H1 (cell line): Measurements from ENCODE around the gene RAB1B. TPM values are rescaled to one million over a fixed set of nuclear protein-coding genes. Genes with fewer than 3 reads are reported as not detected.
A peak's percentile ranks its signal among the peaks of the same experiment; 100 is the strongest.

Experiments
- BRCA1 ChIP-seq: IDR thresholded peaks from 2 replicates; pipeline ENCODE4 v1.6.1; 2012; ENCODE audit warnings: low read depth, low read length, improper control_type of control experiment
- CEBPB ChIP-seq: IDR thresholded peaks from 2 replicates; pipeline ENCODE4 v1.6.1; 2012; ENCODE audit warnings: low read depth, low read length
- CREB1 ChIP-seq: IDR thresholded peaks from 2 replicates; pipeline ENCODE4 v1.6.1; 2012; ENCODE audit warnings: inconsistent platforms
- EP300 ChIP-seq, 2 experiments: IDR thresholded peaks; 1 replicate in 1 of 2; 2 replicates in 1 of 2; pipeline ENCODE4 v1.6.1; 2011 to 2012; ENCODE audit warnings: low read depth in 2 of 2, low read length in 2 of 2, mild to moderate bottlenecking in 2 of 2, borderline replicate concordance in 1 of 2, inconsistent platforms in 1 of 2, moderate library complexity in 1 of 2
- EZH2 ChIP-seq: fragments of 200-600 bp; sonication (generic); IDR thresholded peaks from 2 replicates; pipeline ENCODE4 v1.7.1; 2012; ENCODE audit warnings: low read depth, mild to moderate bottlenecking, moderate library complexity, low read length, inconsistent platforms; ENCODE audit not compliant: severe bottlenecking
- HDAC2 ChIP-seq, 2 experiments: fragments of 300-600 bp in 1 of 2; sonication (generic) in 1 of 2; IDR thresholded peaks; 2 replicates each; pipeline ENCODE4 v1.6.1; 2011 to 2012; ENCODE audit warnings: low read depth in 2 of 2, low read length in 2 of 2, mild to moderate bottlenecking in 2 of 2, moderate library complexity in 2 of 2, borderline replicate concordance in 1 of 2, inconsistent platforms in 1 of 2
- HDAC6 ChIP-seq: IDR thresholded peaks from one replicate; pipeline ENCODE4 v1.7.1; 2012; ENCODE audit warnings: low read depth, mild to moderate bottlenecking, inconsistent platforms, low read length, moderate library complexity
- PHF8 ChIP-seq: fragments of 200-600 bp; sonication (generic); conservative IDR thresholded peaks from 2 replicates; pipeline ENCODE4 v1.7.1; 2012; ENCODE audit warnings: low read depth, mild to moderate bottlenecking, inconsistent platforms, low read length, moderate library complexity
- POLR2A ChIP-seq, 2 experiments: IDR thresholded peaks; 1 replicate in 1 of 2; 2 replicates in 1 of 2; pipeline ENCODE4 v1.6.1; 2011; ENCODE audit warnings: low read depth in 2 of 2, low read length in 2 of 2, mild to moderate bottlenecking in 2 of 2; ENCODE audit errors: control extremely low read depth in 1 of 2
- POLR2AphosphoS5 ChIP-seq: IDR thresholded peaks from 2 replicates; pipeline ENCODE4 v1.6.1; 2011; ENCODE audit warnings: low read depth, low read length
- RBBP5 ChIP-seq: IDR thresholded peaks from 2 replicates; pipeline ENCODE4 v1.7.1; 2012; ENCODE audit warnings: low read depth, mild to moderate bottlenecking, inconsistent platforms, low read length, moderate library complexity, borderline replicate concordance
- RXRA ChIP-seq: IDR thresholded peaks from 2 replicates; pipeline ENCODE4 v1.6.1; 2011; ENCODE audit warnings: low read depth, mild to moderate bottlenecking, low read length, moderate library complexity; ENCODE audit not compliant: insufficient read depth
- SIRT6 ChIP-seq: IDR thresholded peaks from one replicate; pipeline ENCODE4 v1.7.1; 2012; ENCODE audit warnings: low read length, inconsistent platforms
- SP2 ChIP-seq: IDR thresholded peaks from 2 replicates; pipeline ENCODE4 v1.6.1; 2012; ENCODE audit warnings: mild to moderate bottlenecking, low read length, inconsistent platforms
- SRF ChIP-seq: IDR thresholded peaks from 2 replicates; pipeline ENCODE4 v1.6.1; 2011; ENCODE audit warnings: mild to moderate bottlenecking, low read depth, low read length, moderate library complexity
- SUZ12 ChIP-seq: fragments of 200-600 bp; sonication (generic); IDR thresholded peaks from 2 replicates; pipeline ENCODE4 v1.6.1; 2012; ENCODE audit warnings: mild to moderate bottlenecking, inconsistent platforms, low read length, moderate library complexity, mixed read lengths
- TAF7 ChIP-seq: optimal IDR thresholded peaks from 2 replicates; pipeline ENCODE3; 2011; ENCODE audit warnings: low read depth, mild to moderate bottlenecking, inconsistent platforms, low read length, moderate library complexity, borderline replicate concordance
- TBP ChIP-seq: IDR thresholded peaks from 2 replicates; pipeline ENCODE4 v1.6.1; 2011; ENCODE audit warnings: low read depth, low read length, improper control_type of control experiment
- polyA plus RNA-seq, 7 experiments: library from polyadenylated mRNA; depleted of rRNA in 3 of 7; stranded (reverse) in 5 of 7; unstranded in 2 of 7; fragments of >200 nt in 5 of 7; fragments of 200-250 nt in 2 of 7; gene quantifications; 1 replicate in 5 of 7; 2 replicates in 1 of 7; 4 replicates in 1 of 7; pipeline versions ENCODE4 v1.2.1 to v1.2.3, GENCODE V29; 2011 to 2013; ENCODE audit warnings: missing spikeins in 2 of 7, mixed read lengths in 2 of 7
- total RNA-seq: library from RNA; stranded (reverse); fragmentation: NEBNext Ultra II Directional; extraction: Animal tissue kit (Norgen Biotek cat#: 25700); gene quantifications from 2 replicates; pipeline ENCODE4 v1.2.1, GENCODE V29; 2021
- TF ChIP-seq, protein P1 (sequence below): IDR thresholded peaks from 2 replicates; pipeline ENCODE4 v1.6.1; 2012; ENCODE audit warnings: inconsistent platforms
- TF ChIP-seq, protein P2 (sequence below): IDR thresholded peaks from 2 replicates; pipeline ENCODE4 v1.6.1; 2012; ENCODE audit warnings: low read length, inconsistent platforms

RAB1B gene
- total and polyA plus RNA-seq, 2 of the 8 experiments (the other 6 are each of a cell fraction or from before 2014, with no cell fraction given): 100 to 217 TPM

DNA sequence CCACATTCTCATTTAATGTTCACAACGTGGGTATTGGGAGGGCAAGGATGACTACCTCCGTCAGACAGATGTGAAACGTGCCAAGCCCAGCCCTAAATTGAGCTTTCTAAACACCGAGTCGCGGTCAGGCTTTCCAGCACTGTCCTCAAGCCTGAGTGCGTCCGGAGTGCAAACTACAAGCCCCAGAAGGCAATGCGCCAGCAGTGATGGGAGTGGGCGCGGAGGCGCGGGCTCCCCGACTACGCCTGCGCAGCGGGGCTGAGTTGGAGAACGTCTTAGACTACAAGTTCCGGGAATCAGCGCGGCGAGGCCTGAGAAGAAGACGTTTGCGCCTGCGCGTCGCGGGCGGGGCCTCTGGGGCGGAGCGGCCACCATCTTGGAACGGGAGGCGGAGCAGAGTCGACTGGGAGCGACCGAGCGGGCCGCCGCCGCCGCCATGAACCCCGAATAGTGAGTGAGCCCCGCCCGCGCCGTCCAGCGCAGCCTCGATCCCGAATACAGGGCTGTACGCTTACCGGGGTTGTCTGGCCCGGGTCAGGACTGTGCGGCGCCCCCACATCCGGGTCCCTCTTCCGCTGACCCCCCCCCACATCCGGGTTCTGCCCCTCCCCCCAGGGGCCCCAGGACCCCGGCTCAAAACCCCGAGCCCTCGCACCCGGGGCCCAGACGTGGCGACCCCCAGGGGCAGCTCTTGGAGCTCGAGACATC lies at the start of gene RAB1B (continued):
- no peak for TF ChIP-seq SP2
- no peak for TF ChIP-seq SIRT6
- 0 out of 2 replicates have a peak, but pooled peaks have one; percentile 19 for TF ChIP-seq RBBP5
- TF ChIP-seq RXRA: no peak
- TF ChIP-seq POLR2AphosphoS5: peak; percentile 61
- TF ChIP-seq SUZ12: no peak
- no peak for TF ChIP-seq HDAC2 (IDR thresholded peaks at IDR 0.05; ENCODE audit: borderline replicate concordance in 1 of 2, low read depth in 2 of 2, low read length in 2 of 2)
- TF ChIP-seq BRCA1: no peak
- no peak for TF ChIP-seq CEBPB
- no peak for TF ChIP-seq TAF7
- TF ChIP-seq PHF8: peak; percentile 85; the same call in 1 of the 2 replicates
- TF ChIP-seq TBP: peak; percentile 10; the same call in 1 of the 2 replicates
- TF ChIP-seq HDAC6: no peak
- TF ChIP-seq, protein P1, sequence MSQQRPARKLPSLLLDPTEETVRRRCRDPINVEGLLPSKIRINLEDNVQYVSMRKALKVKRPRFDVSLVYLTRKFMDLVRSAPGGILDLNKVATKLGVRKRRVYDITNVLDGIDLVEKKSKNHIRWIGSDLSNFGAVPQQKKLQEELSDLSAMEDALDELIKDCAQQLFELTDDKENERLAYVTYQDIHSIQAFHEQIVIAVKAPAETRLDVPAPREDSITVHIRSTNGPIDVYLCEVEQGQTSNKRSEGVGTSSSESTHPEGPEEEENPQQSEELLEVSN: no peak
- TF ChIP-seq POLR2A (IDR thresholded peaks at IDR 0.05; ENCODE audit: control extremely low read depth in 1 of 2, low read depth in 2 of 2, low read length in 2 of 2): peak in 1 of 2 experiments; percentile 85; a peak in 2 of 3 replicates
- TF ChIP-seq EZH2: no peak
- TF ChIP-seq CREB1: peak; percentile 59; the same call in 1 of the 2 replicates
- no peak for TF ChIP-seq SRF
- no peak for TF ChIP-seq EP300 (IDR thresholded peaks at IDR 0.05; ENCODE audit: borderline replicate concordance in 1 of 2, low read depth in 2 of 2, low read length in 2 of 2)
- TF ChIP-seq, protein P2, sequence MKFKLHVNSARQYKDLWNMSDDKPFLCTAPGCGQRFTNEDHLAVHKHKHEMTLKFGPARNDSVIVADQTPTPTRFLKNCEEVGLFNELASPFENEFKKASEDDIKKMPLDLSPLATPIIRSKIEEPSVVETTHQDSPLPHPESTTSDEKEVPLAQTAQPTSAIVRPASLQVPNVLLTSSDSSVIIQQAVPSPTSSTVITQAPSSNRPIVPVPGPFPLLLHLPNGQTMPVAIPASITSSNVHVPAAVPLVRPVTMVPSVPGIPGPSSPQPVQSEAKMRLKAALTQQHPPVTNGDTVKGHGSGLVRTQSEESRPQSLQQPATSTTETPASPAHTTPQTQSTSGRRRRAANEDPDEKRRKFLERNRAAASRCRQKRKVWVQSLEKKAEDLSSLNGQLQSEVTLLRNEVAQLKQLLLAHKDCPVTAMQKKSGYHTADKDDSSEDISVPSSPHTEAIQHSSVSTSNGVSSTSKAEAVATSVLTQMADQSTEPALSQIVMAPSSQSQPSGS: no peak
